ENCODE results near the gene TMEM158. TPM values are rescaled to one million over a fixed set of nuclear protein-coding genes. Genes with fewer than 3 reads are reported as not detected.

The TMEM158 gene
- total RNA-seq, 1 experiment from 2014 or later = 0.82 TPM

DNA sequence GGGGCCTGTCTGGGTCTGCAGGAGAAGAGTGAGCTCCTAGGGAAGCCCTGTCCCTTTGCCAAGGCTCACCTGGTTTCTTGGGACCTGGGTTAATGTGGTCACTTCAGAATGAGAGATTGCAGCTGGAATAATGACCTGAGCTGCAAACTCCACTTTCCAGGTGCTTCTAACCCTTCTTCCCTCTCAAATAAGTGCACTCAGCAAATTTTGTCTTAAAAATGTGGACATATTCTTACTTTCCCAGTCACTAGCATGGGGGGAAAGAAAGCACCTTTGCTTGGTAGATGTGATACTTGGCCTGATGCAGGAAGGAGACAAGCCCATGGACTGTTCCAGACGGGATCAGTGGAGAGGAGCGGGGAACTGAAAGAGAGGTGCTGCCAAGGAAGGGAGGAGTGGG is 41.0 kb downstream of the TMEM158 start:
- ChIA-PET CTCF (interaction anchor here (0.7 kb wide), 1 partner anchor 144 kb away, joined by 3 read pairs; no protein-coding TSS in a partner anchor), POLR2A (no interaction called here)
- H3K27ac Mint-ChIP-seq (ENCODE audit: unreplicated experiment) = no peak overlapping the region
- H3K27me3 Mint-ChIP-seq (ENCODE audit: insufficient read depth, unreplicated experiment) = no peaks in the 10 kb centered on the region
- intact Hi-C loops (cut with micrococcal nuclease; ENCODE audit: unreplicated experiment) = no loop called here
- no peaks in the 10 kb centered on the region for H3K36me3 Mint-ChIP-seq (ENCODE audit: insufficient read depth, unreplicated experiment)
- TF ChIP-seq CTCF (IDR thresholded peaks at IDR 0.05; ENCODE audit: insufficient read depth in 1 of 2, low read depth in 1 of 2, low read length in 1 of 2, severe bottlenecking in 1 of 2, unreplicated experiment in 1 of 2) = no peak
- Histone ChIP-seq H3K9me3 (no peaks in the 10 kb centered on the region), H3K4me1 (peaks cover 12% of the 10 kb centered on the region), H3K27me3 (replicated peaks; ENCODE audit: control insufficient read depth, insufficient read depth, low read length) (no peaks in the 10 kb centered on the region), H3K4me3 (ENCODE audit: low read depth, low read length) (no peak overlapping the region), H3K36me3 (ENCODE audit: control insufficient read depth, insufficient read depth, low read length) (no peaks in the 10 kb centered on the region)
- H3K4me1 Mint-ChIP-seq (ENCODE audit: low read depth, unreplicated experiment) = peaks cover 16% of the 10 kb centered on the region
- no peaks in the 10 kb centered on the region for H3K9me3 Mint-ChIP-seq (ENCODE audit: unreplicated experiment)
- DNase-seq = no peak
- no peak overlapping the region for H3K4me3 Mint-ChIP-seq (ENCODE audit: unreplicated experiment)
- no TSS peak for BruUV-seq (replicated peaks)

- H3K9me3 ChIP-seq = no peaks in the 10 kb centered on the region
- ChIA-PET POLR2A (no interaction called here), CTCF (interaction anchor here (0.7 kb wide), 1 partner anchor 135 kb away, joined by 3 read pairs; no protein-coding TSS in a partner anchor)
- H3K4me1 ChIP-seq = peaks cover 12% of the 10 kb centered on the region
- Mint-ChIP-seq H3K4me3 (ENCODE audit: unreplicated experiment) (no peak overlapping the region), H3K27ac (ENCODE audit: unreplicated experiment) (peak overlapping the region; percentile 37), H3K4me1 (ENCODE audit: low read depth, unreplicated experiment) (peaks cover 16% of the 10 kb centered on the region), H3K27me3 (ENCODE audit: insufficient read depth, unreplicated experiment) (no peaks in the 10 kb centered on the region), H3K9me3 (ENCODE audit: unreplicated experiment) (no peaks in the 10 kb centered on the region), H3K36me3 (ENCODE audit: insufficient read depth, unreplicated experiment) (no peaks in the 10 kb centered on the region)
- H3K36me3 ChIP-seq (ENCODE audit: control insufficient read depth, insufficient read depth, low read length) = no peaks in the 10 kb centered on the region
- no peaks in the 10 kb centered on the region for H3K27me3 ChIP-seq (replicated peaks; ENCODE audit: control insufficient read depth, insufficient read depth, low read length)
- no TSS peak for BruUV-seq (replicated peaks)
- TF ChIP-seq CTCF (IDR thresholded peaks at IDR 0.05; ENCODE audit: insufficient read depth in 1 of 2, low read depth in 1 of 2, low read length in 1 of 2, severe bottlenecking in 1 of 2, unreplicated experiment in 1 of 2) = no peak
- intact Hi-C loops (cut with micrococcal nuclease; ENCODE audit: unreplicated experiment) = loop anchor here (1.0 kb wide), 1 partner anchor 16 kb away; no protein-coding TSS in a partner anchor
- H3K4me3 ChIP-seq (ENCODE audit: low read depth, low read length) = no peak overlapping the region
- no peak for DNase-seq
Measured at GRCh38 chr3:45183872-45184262, 42.2 kb downstream of the TMEM158 start.

- intact Hi-C loops (cut with micrococcal nuclease; ENCODE audit: unreplicated experiment) = loop anchor here (1.0 kb wide), 1 partner anchor 17 kb away; no protein-coding TSS in a partner anchor
- peak overlapping the region; percentile 37 for H3K27ac Mint-ChIP-seq (ENCODE audit: unreplicated experiment)
Measured at GRCh38 chr3:45182915-45183871, 42.9 kb downstream of the TMEM158 start.

More at GRCh38 chr3:45182915-45183871, 42.9 kb downstream of the TMEM158 start:
- CTCF ChIA-PET = interaction anchor here (0.6 to 0.7 kb wide), 2 partner anchors 135 to 288 kb away, joined by 3 to 5 read pairs; no protein-coding TSS in a partner anchor
- no peaks in the 10 kb centered on the region for H3K9me3 ChIP-seq
- no TSS peak for BruUV-seq (replicated peaks)
- Mint-ChIP-seq H3K9me3 (ENCODE audit: unreplicated experiment) (no peaks in the 10 kb centered on the region), H3K36me3 (ENCODE audit: insufficient read depth, unreplicated experiment) (no peaks in the 10 kb centered on the region), H3K27me3 (ENCODE audit: insufficient read depth, unreplicated experiment) (no peaks in the 10 kb centered on the region), H3K4me3 (ENCODE audit: unreplicated experiment) (no peak overlapping the region), H3K4me1 (ENCODE audit: low read depth, unreplicated experiment) (peaks cover 16% of the 10 kb centered on the region)
- peak; percentile 62 to 67 for DNase-seq
- no peak overlapping the region for H3K4me3 ChIP-seq (ENCODE audit: low read depth, low read length)
- peaks cover 12% of the 10 kb centered on the region for H3K4me1 ChIP-seq
- no peak for TF ChIP-seq CTCF (IDR thresholded peaks at IDR 0.05; ENCODE audit: insufficient read depth in 1 of 2, low read depth in 1 of 2, low read length in 1 of 2, severe bottlenecking in 1 of 2, unreplicated experiment in 1 of 2)
- no peaks in the 10 kb centered on the region for H3K27me3 ChIP-seq (replicated peaks; ENCODE audit: control insufficient read depth, insufficient read depth, low read length)
- POLR2A ChIA-PET = no interaction called here
- H3K36me3 ChIP-seq (ENCODE audit: control insufficient read depth, insufficient read depth, low read length) = no peaks in the 10 kb centered on the region
